Endothelial cell of umbilical vein (primary cell): ENCODE data around the gene ZNF346. TPM values are rescaled to one million over a fixed set of nuclear protein-coding genes. Genes with fewer than 3 reads are reported as not detected.
A peak's percentile ranks its signal among the peaks of the same experiment; 100 is the strongest.

Source experiments
- BruUV-seq: library from RNA; stranded (reverse); fragments of 400-500 nt; replicated peaks from 2 replicates; lab custom pipeline; 2021; lab: Mats Ljungman, UMichigan
- CTCF ChIA-PET: fragments of 300-600, 350-600 bp; sonication (Branson Sonifier 250); formaldehyde crosslinking; loops from one replicate; lab custom pipeline; 2021; ENCODE audit warnings: antibody characterized with exemption, inconsistent platforms; lab: Charles Lee
- POLR2A ChIA-PET: fragments of 300-600, 350-600 bp; sonication (Branson Sonifier 250); formaldehyde crosslinking; loops from one replicate; lab custom pipeline; 2021; ENCODE audit warnings: antibody characterized with exemption, inconsistent platforms; lab: Charles Lee
- DNase-seq: peaks from one replicate; pipeline ENCODE4 v3.0.0-alpha.2; 2011; ENCODE audit warnings: low read depth, low spot score
- FAIRE-seq: peaks from 2 replicates; lab custom pipeline; 2011; peaks lifted over from hg19 to GRCh38; lab: Jason Lieb, UNC
- H2AFZ ChIP-seq: 2 replicates; pipeline ENCODE4 v1.6.0; 2012; ENCODE audit warnings: low read depth, low read length, control low read depth, inconsistent platforms
- H3K27ac ChIP-seq: 2 replicates; pipeline ENCODE4 v1.5.1; 2011; ENCODE audit warnings: low read depth, mild to moderate bottlenecking, control low read depth, low read length, moderate library complexity; ENCODE audit not compliant: insufficient read depth
- H3K27me3 ChIP-seq, 2 experiments: 2 replicates each; pipeline versions ENCODE4 v1.6.0 to v1.6.1; 2011; ENCODE audit warnings: low read length in 2 of 2, mixed read lengths in 1 of 2; ENCODE audit not compliant: control insufficient read depth in 2 of 2, insufficient read depth in 2 of 2
- H3K36me3 ChIP-seq, 2 experiments: 2 replicates in 1 of 2; 3 replicates in 1 of 2; pipeline ENCODE4 v1.5.1; 2011; ENCODE audit warnings: low read length in 2 of 2, mild to moderate bottlenecking in 1 of 2, moderate library complexity in 1 of 2; ENCODE audit not compliant: control insufficient read depth in 2 of 2, insufficient read depth in 2 of 2; ENCODE audit errors: extremely low read depth in 1 of 2
- H3K4me1 ChIP-seq: 3 replicates; pipeline ENCODE4 v1.5.1; 2011; ENCODE audit warnings: mild to moderate bottlenecking, low read length; ENCODE audit not compliant: control insufficient read depth, insufficient read depth; ENCODE audit errors: extremely low read depth
- H3K4me2 ChIP-seq: 2 replicates; pipeline ENCODE4 v1.6.1; 2011; ENCODE audit warnings: low read length, control low read depth, mixed read lengths; ENCODE audit not compliant: insufficient read depth
- H3K4me3 ChIP-seq, 3 experiments: fragments of 200-600 bp in 1 of 3; sonication (generic), shearing (Covaris generic) in 1 of 3; replicated peaks in 1 of 3; 2 replicates each; pipeline ENCODE4 v1.5.1; 2011 to 2016; ENCODE audit warnings: control low read depth in 3 of 3, low read length in 3 of 3, mild to moderate bottlenecking in 2 of 3, inconsistent platforms in 1 of 3, low read depth in 1 of 3, moderate library complexity in 1 of 3; ENCODE audit not compliant: insufficient read depth in 1 of 3
- H3K79me2 ChIP-seq: 2 replicates; pipeline ENCODE4 v1.6.0; 2012; ENCODE audit warnings: low read length, inconsistent platforms; ENCODE audit not compliant: control insufficient read depth, insufficient read depth
- H3K9ac ChIP-seq: replicated peaks from 2 replicates; pipeline ENCODE3; 2011; ENCODE audit warnings: low read length, control low read depth; ENCODE audit not compliant: insufficient read depth; ENCODE audit errors: extremely low read depth
- H3K9me1 ChIP-seq: replicated peaks from 3 replicates; pipeline ENCODE4 v1.6.0; 2011; ENCODE audit warnings: mild to moderate bottlenecking, low read length; ENCODE audit not compliant: control insufficient read depth, insufficient read depth; ENCODE audit errors: extremely low read depth
- H3K9me3 ChIP-seq: replicated peaks from 2 replicates; pipeline ENCODE4 v1.5.1; 2012; ENCODE audit warnings: low read length, inconsistent platforms; ENCODE audit not compliant: control insufficient read depth, insufficient read depth
- H4K20me1 ChIP-seq: replicated peaks from 2 replicates; pipeline ENCODE3; 2011; ENCODE audit warnings: mild to moderate bottlenecking, low read length; ENCODE audit not compliant: control insufficient read depth, insufficient read depth; ENCODE audit errors: extremely low read depth
- EZH2 ChIP-seq: IDR thresholded peaks from 2 replicates; pipeline ENCODE4 v1.6.1; 2012; ENCODE audit warnings: borderline replicate concordance, low read depth, mild to moderate bottlenecking, moderate library complexity, low read length, inconsistent platforms; ENCODE audit not compliant: severe bottlenecking
- FOS ChIP-seq: IDR thresholded peaks from 2 replicates; pipeline ENCODE4 v1.6.1; 2011; ENCODE audit warnings: mild to moderate bottlenecking, low read length, moderate library complexity, borderline replicate concordance; ENCODE audit not compliant: insufficient read depth
- GATA2 ChIP-seq: IDR thresholded peaks from 2 replicates; pipeline ENCODE4 v1.7.0; 2011; ENCODE audit warnings: low read depth, mild to moderate bottlenecking, moderate library complexity, mixed read lengths, low read length; ENCODE audit not compliant: insufficient read length, insufficient read depth
- JUN ChIP-seq: IDR thresholded peaks from 2 replicates; pipeline ENCODE4 v1.6.1; 2011; ENCODE audit warnings: borderline replicate concordance, low read depth; ENCODE audit not compliant: insufficient read length, insufficient read depth
- MAX ChIP-seq: IDR thresholded peaks from 2 replicates; pipeline ENCODE4 v1.6.1; 2011; ENCODE audit not compliant: insufficient read depth, insufficient read length
- MYC ChIP-seq: IDR thresholded peaks from one replicate; pipeline ENCODE4 v1.6.1; 2011; ENCODE audit warnings: mild to moderate bottlenecking, low read depth, low read length
- POLR2A ChIP-seq: IDR thresholded peaks from 2 replicates; pipeline ENCODE4 v1.6.1; 2012; ENCODE audit warnings: low read depth, mild to moderate bottlenecking, control low read depth, low read length
- dilution Hi-C: fragments of 300-500 bp; cut with MboI; formaldehyde crosslinking; loops from one replicate; pipeline ENCODE4 v1.15.0; 2019; ENCODE audit warnings: low sequenced_read_pairs; ENCODE audit not compliant: extremely low pct_ligation_motif_present
- intact Hi-C: fragments of 100-400 bp; cut with micrococcal nuclease; formaldehyde crosslinking; loops from one replicate; pipeline ENCODE4 v1.10.0; 2022
- polyA plus RNA-seq, 4 experiments: library from polyadenylated mRNA; depleted of rRNA in 3 of 4; stranded (reverse) in 3 of 4; unstranded in 1 of 4; fragments of >200 nt; gene quantifications; 2 replicates each; pipeline versions ENCODE4 v1.2.1 to v1.2.3, GENCODE V29; 2011 to 2012; ENCODE audit warnings: missing spikeins in 1 of 4
- total RNA-seq: library from RNA; stranded (reverse); gene quantifications from 2 replicates; pipeline ENCODE4 v1.2.3, GENCODE V29; 2021

Gene ZNF346
- total and polyA plus RNA-seq, 2 donors (not counting 3 experiments of a cell fraction or from before 2014, with no cell fraction given) = 25.3 to 35.2 TPM

GRCh38 chr5:177023303-177023664, 788 bp downstream of the ZNF346 start:
- H3K4me1 ChIP-seq = peaks cover 9% of the 10 kb centered on the region
- ChIA-PET POLR2A (interaction anchor here (1.0 kb wide), 1 partner anchor 12 kb away, joined by 4 read pairs; no protein-coding TSS in a partner anchor), CTCF (interaction anchor here (0.9 to 2.2 kb wide), 5 partner anchors 11 to 363 kb away, joined by 3 to 11 read pairs (median 3); no protein-coding TSS in a partner anchor)
- no peaks in the 10 kb centered on the region for H4K20me1 ChIP-seq
- BruUV-seq = TSS peak; percentile 37
- H3K36me3 ChIP-seq = peaks cover 0 to 2% of the 10 kb centered on the region in 2 experiments
- no peaks in the 10 kb centered on the region for H3K9me3 ChIP-seq
- H3K4me2 ChIP-seq = peak overlapping the region; percentile 70
- DNase-seq = peak; percentile 50
- H3K79me2 ChIP-seq = peaks cover 23% of the 10 kb centered on the region
- H3K4me3 ChIP-seq = peak overlapping the region; percentile 57 to 94 (median 87)
- dilution Hi-C loops (no loop called here), intact Hi-C loops (no loop called here)
- H3K9me1 ChIP-seq = no peaks in the 10 kb centered on the region
- peak overlapping the region; percentile 96 for H3K9ac ChIP-seq
- TF ChIP-seq FOS (no peak), MYC (no peak), POLR2A (no peak), EZH2 (no peak), JUN (no peak), MAX (no peak)
- no peak for FAIRE-seq
- peak overlapping the region; percentile 81 for H2AFZ ChIP-seq
- no peaks in the 10 kb centered on the region for H3K27me3 ChIP-seq
- peak overlapping the region; percentile 46 for H3K27ac ChIP-seq

GRCh38 chr5:177024559-177024958, 2.1 kb downstream of the ZNF346 start:
- Histone ChIP-seq H3K9me3 (no peaks in the 10 kb centered on the region), H3K4me1 (peaks cover 9% of the 10 kb centered on the region), H3K9ac (no peak overlapping the region), H4K20me1 (no peaks in the 10 kb centered on the region), H3K79me2 (peaks cover 27% of the 10 kb centered on the region), H3K4me3 (no peak overlapping the region), H3K36me3 (peaks cover 0 to 2% of the 10 kb centered on the region in 2 experiments), H3K4me2 (no peak overlapping the region), H2AFZ (no peak overlapping the region), H3K9me1 (no peaks in the 10 kb centered on the region), H3K27ac (no peak overlapping the region), H3K27me3 (no peaks in the 10 kb centered on the region)
- intact Hi-C loops (no loop called here), dilution Hi-C loops (no loop called here)
- no peak for TF ChIP-seq MYC
- no peak for TF ChIP-seq GATA2
- no TSS peak for BruUV-seq
- ChIA-PET CTCF (interaction anchor here (1.0 kb wide), 1 partner anchor 47 kb away, joined by 3 read pairs; no protein-coding TSS in a partner anchor), POLR2A (no interaction called here)
- FAIRE-seq (no peak), DNase-seq (no peak)
